Colon (tissue), 2 donors: ENCODE results near the gene BAIAP3.

Experiments used
- FAIRE-seq: peaks from 2 replicates; lab custom pipeline; 2012; peaks lifted over from hg19 to GRCh38; lab: Jason Lieb, UNC
- donor health status: control.
- donor health status: control.

Gene BAIAP3

DNA sequence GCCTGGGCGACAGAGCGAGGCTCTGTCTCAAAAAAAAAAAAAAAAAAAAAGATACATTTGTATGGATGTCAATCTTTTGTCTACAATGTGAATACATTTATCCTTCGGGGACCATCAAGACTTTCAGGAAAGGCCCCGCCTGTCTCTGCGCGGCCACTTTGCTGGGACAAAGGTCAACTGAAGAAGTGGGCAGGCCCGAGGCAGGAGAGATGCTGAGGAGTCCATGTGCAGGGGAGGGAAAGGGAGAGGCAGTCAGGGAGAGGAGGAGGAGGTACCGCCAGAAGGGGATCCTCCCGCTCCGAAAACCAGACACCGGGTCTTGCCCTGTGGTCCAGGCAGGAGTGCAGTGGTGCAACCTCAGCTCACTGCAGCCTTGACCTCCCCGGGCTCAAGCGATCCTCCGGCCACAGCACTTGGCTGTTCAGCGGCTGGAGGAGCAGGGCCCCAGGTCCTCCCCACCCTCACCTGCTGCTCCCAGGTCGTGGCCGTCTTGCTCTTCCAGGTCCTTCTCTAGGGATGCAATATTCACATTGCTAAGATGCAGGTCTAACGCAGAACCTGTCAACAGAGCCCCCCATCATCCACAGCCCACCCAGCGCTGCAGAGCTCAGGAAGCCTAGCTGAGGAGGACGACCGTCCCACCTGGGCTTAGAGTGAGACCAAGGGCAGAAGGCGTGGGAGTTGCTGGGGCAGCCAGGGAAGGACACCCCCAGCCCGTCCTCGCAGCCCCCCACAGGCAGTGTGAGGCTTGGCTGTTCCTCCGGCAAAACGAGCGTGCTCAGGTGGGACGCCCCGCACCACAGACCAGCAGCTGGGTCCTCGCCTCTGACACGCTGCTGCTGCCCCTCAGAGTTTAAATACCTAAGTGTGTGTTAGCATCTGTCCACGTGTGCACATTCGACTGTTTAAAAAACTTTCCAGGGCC is 37.9 kb downstream of the BAIAP3 start:
- FAIRE-seq = no peak

DNA sequence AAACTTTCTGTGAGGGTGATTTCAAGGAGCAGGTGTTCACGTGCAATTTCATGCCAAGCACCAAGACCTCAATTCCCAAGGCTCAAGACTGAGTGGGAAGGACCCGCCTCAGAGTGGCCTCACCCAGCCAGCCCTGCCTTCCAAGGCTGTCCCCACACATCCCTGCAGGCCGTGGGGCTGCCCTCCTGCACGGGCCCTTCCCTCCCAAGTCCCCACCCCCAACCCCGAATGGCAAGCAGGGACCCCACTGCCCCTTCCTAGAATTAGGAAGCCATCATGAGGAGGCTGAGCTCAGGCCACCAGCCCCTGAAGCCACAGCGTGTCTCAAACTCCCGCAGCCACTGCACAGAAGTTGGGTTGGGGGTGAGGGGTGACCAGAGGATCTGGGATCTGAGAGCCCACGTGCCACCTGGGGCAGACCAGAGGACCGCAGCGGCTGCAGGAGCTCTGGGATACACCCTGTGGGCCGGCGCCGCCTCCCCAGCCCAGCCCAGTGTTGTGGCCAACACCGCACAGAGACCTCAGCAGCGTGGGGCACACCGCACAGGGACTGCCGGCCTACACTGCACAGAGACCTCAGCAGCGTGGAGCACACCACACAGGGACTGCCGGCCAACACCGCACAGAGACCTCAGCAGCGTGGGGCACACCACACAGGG is 39.0 kb downstream of the BAIAP3 start:
- FAIRE-seq = no peak

DNA sequence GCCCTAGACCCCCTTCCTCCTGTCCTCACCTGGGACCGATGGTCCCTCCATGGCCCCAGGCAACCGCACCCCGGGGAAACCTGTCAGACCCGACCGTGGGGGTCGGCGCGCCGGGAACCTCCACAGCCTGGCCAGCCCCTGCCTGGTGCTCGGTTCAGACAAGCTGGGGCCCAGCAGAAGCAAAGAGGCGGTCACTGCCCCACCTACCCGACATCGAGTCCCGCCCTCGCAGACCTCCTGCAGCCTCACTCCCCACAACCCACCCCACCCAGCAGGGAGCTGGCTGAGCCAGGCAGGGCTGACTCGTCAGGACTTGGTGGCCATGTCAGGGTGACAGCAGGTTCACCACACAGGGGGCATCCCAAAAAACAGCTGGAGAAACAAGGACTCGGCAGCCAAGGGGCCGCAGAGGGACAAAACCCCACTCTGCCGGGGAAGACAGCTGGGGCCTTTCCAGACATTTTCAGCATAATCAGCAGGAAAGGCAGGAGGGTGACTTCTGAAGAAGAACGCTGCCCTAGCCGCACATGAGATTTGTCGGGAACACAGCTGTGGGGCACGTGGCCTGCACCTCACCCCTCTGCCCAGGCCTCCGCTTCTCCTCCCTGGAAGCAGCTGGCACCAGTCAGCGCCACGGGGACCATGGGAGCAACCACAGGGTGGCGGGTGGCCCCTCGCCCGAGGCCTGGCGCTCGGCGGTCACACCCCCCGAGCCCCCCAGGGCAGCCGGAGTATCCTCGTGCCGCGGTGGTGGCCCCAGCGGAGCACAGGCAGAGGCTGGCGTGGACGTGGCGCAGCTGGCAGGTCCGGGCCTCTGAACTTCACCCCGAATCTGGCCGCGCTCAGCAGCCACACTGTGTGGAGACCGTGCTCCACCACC is 41.2 kb downstream of the BAIAP3 start:
- no peak for FAIRE-seq

DNA sequence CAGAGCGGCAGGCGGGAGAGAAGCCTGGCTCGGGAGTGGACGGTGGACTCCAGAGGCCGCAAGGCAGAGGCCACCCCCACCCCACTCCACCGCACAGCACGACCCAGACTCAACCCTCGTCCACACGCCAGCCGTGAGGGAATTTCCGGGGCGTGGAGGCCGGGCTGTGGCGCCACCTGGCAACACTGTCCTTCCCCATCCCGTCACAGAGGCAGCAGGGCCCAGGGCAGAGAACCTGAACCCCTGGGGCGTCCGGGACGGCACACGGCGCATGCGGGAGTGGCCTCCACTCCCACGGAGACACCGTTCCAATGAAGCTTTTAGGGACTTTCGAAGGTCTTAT is 41.8 kb downstream of the BAIAP3 start:
- no peak for FAIRE-seq

DNA sequence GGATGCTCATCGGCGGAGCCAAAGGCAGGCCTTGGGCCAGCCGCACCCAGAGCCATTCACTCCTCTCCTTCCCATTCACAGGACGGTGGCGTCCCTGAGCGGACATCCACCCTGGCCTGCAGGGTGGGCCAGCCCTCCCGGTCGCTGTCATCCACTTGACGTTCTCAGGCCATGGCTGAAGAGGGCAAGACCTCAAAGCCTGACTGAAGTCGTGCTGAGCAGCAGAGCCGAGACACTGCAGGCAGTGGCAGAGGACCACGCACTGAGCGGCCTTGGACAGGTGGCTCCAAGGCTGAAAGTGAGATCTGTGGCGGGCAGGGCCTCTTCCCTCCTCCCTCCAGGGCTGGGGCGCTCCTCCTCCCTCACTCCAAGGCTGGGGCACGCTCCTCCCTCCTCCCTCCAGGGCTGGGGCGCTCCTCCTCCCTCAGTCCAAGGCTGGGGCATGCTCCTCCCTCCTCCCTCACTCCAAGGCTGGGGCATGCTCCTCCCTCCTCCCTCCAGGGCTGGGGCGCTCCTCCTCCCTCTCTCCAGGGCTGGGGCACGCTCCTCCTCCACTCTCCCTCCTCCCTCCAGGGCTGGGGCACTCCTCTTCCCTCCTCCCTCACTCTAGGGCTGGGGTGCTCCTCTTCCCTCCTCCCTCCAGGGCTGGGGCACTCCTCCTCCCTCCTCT is 42.4 kb downstream of the BAIAP3 start:
- FAIRE-seq = no peak

DNA sequence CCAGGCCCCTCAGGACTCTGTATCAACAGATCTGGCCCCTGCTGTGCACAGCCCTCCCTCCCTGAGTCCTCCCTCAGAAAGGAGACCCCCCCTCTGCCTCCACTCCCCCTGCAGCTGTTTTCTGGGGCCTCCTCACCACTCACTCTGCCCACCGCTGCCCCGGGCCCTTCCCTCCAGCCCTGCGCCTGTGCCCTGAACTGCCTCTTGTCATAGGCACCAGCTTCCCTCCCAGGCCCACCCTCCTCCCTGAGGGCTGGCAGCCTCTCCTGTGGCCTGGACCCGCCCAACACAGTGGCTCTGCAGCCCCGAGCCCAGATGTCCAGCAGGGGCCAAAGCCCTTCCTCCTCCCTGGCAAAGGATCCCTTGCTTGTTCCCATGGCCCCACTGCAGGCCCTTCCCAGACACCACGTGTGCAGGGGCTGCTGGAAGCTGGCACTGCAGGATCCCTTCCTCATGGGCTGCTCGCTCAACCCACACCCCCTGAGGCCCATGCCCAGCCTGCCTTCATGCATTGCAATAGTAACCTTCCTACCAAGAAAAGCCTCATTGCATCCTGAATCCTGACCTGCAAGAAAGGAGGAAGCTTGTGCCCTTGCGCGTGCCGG is 44.1 kb downstream of the BAIAP3 start:
- no peak for FAIRE-seq

DNA sequence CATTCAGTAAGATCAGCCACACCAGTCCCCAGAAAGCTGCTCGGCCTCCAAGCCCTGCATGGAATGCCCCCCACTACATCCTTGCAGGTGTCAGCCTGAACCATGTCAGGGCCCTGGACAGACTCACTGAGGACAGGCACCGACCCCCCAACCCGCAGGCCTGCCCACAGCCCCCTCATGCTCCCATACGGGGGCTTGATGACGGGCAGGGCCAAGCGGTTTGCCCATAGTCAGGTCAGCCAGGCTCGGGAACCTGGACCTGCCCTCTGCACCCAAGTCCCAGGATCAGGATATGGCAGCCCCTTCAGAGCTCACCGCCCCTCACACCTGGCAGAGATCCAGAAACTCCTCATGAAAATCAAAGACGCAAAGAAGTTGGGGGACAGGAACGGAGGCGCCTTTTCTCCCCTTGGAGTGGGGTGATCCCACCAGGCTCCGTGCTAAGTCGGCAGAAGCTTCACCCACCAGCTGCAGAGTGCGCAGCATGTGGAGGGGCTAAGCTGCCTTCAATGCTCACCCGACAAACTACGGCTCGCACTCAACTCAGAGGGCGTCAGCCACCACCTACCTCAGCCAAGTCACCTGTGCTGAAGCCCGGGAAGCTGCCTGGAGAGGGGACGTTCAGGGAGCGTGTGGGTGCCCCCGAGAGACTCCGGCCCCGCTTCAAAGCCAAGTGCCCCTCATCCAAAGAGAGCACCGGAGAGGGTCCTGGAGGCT is 44.8 kb downstream of the BAIAP3 start:
- no peak for FAIRE-seq

DNA sequence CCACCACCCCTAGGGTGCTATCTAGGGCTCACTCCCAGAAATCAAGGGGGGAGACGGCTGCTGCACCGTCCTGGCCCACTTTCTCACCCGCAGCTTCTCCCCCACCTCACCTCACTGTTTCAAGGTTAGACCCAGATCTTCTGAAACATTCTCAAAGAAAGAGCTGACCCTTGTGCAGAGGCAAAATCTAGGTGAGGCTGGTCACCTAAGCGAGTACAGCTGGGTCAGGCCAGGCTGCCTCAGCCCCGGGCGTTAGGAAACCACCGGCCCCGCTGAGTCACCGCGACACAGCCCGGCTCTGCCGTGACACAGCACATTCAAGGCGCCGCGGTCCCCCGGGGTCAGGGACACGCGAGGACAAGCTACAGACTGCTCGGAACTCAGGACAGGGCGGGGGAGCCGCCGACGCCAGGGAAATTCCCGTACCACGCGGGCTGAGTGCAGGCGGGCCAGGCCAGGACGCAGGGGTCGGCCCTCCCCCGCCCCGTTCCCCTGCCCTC is 45.4 kb downstream of the BAIAP3 start:
- FAIRE-seq = no peak

DNA sequence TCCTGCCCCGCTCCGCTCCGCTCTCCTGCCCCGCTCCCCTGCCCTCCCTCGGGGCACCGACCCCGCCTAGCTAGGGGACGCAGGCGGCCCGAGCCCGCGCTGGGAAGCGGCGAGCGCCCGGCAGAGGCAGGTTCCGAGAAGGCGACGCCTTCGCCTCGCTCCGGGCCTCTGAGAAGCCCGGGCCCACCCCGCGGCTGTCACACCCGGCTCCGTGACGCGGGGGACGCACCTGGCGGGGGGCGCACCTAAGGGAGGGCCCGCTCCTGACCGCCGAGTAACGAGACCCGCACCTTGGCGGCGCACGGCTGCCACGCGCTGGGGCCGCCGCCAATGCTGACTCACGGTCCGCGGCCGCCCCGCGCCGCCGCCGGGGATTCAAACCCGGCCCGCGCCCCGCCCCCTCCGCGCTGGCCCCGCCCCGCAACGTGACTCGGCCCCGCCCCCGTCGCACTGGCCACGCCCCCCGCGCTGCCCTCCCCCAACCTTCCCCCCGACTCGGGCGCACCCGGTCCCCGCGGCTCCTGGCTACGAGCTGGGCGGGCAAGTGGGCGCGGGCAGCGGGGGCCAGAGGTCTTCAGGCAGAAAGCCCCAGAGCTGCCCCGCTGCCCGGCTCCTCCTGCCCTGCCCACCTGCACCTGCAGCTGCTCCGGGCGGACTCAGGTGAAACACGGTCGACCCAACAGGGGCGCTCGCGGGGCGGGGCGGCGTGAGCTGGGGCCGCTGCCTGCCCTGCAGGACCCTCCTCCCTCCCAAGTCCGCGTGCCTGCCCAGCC is 46.0 kb downstream of the BAIAP3 start:
- FAIRE-seq = no peak

DNA sequence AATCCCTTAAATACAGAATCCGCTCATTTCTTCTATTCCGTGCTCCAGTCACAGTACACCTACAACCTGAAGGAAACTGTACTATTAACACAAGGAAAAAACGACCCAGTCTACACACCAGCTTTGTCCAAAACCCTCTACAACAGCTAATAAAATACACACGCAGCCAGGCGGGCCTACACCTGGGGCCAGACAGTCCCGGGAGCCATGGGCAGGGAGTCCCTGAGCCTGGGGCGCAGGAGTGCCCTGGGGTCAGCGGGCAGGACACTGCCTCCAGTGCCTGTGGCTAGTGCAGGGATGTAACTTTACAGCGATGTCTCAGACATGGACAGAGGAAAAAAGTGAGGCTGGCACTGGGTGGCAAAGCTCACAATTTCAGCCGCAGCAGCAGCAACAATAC is 46.8 kb downstream of the BAIAP3 start:
- FAIRE-seq = no peak

DNA sequence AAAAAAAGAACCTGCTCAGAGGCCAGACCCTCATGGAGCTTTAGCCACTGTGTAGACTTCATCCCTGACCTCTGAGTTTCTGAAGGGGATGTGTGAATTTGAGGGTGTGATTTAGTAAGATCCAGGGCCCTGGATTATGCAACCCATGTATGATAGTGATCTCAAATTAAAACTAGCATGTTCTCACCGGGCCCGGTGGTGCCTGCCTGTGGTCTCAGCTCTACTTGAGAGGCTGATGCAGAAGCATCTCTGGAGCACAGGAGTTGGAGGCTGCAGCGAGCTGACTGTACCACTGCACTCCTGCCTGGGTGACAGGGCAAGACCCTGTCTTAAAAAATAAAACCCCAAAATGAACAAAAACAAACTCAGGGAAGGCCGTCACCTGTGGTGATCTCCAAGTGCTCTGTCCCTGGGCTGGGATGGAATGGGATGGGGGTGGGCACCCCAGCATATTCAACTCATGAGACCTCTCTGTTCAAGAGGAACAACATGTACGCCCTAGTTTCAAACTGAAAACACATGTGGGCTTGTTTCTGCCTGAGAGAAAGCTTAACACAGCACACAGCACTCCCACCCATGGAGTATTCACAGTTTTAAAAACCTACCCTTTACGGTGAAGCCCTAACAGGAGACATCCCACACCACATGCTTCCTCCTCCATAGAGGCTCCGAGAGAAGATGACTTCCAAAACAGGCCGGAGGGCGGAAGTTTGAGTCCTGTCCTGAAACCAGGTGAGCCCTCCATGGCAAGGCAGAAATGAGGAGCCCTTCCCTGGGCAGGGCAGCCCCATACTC is 48.4 kb downstream of the BAIAP3 start:
- no peak for FAIRE-seq

DNA sequence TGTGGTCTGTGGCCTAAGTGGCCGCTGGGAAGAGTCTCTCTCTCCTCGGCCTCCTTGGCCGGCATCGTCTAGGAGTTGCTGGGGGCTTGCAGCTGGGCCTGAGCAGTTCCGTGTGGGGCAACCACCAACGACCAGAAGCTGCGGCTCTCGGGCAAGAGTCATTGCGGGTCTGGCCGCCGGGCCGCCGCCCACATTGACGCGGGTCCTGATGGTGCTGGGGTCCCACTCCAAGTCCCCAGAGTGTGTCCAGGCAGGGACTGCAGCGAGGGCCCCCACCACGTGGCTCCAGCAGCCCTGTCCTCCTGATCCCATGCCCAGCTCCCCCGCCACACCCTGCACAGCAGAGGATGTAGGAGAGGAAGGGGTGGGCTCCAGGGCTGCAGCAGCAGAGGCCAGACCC is 50.1 kb downstream of the BAIAP3 start:
- no peak for FAIRE-seq

DNA sequence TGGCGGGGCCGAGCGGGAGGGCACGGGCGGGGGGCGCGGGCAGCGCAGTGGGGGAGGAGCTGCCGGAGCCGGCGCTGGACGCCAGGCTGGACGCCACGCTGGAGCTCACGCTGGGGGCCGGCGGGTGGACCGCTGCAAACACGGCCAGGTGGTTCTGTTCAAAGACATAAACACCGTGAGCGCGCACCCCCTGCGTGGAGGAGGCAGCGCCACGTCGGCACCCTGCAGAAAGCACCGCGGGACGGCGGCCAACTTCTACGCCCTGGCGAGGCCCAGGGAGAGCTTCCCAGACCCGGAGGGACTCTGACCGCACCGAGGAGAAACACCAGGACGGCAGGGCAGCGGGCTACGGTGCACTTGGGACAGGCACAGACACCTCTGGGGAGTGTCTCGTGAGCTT is 51.8 kb downstream of the BAIAP3 start:
- no peak for FAIRE-seq

DNA sequence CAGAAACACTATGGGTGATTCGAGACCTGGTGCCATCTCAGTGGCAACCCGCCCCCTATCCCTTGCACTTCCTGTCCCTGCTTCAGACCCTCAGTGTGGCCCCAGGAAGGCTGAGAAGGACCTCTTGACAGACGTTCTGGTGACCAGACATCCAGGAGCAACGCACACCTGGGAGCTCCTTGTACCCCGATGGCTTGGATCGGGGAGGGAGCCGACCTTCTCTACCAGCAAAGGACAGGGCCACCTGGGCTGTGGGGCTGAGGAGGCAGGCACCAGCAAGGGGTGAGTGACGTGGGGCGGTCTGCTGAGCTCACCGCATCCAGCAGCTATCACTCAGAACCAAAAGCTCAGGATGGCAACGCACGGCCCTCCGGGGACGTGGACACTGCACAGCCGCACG is 53.9 kb downstream of the BAIAP3 start:
- no peak for FAIRE-seq

DNA sequence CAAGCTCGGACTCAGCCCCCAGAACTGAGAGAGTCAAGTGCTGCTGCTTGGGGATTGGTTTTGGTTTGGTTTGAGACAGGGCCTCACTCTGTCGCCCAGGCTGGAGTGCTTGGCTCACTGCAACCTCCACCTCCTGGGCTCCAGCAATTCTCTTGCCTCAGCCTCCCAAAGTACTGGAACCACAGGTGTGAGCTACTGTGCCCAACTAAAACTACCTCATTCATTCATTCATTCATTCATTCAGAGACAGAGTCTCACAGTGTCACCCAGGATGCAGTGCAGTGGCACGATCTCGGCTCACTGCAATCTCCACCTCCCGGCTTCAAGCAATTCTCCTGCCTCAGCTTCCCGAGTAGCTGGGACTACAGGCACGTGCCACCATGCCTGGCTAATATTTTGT is 56.3 kb downstream of the BAIAP3 start:
- FAIRE-seq = no peak

DNA sequence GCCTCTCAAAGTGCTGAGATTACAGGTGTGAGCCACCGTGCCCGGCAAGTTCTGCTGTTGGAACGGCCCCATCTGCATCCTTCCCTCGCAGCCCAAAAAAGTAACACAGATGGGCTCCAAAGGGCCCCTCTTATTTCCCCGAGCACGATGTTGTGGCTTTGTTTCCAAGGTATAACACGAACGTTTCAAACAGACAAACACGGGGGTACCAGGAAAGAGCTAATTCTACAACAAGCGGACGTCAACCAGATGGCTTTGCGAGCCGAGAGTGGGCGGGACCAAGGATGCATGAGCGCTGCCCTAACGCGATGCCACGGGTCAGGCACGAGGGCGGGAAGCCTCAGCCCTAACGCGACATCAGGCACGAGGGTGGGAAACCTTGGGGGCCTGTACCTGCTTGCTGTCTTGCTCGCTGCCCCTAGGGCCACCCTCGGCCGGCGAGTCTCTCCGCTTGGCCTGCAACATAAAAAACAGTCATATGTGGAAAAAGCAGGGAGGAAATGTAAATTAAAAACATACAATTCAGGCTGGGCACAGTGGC is 56.9 kb downstream of the BAIAP3 start:
- FAIRE-seq = no peak

DNA sequence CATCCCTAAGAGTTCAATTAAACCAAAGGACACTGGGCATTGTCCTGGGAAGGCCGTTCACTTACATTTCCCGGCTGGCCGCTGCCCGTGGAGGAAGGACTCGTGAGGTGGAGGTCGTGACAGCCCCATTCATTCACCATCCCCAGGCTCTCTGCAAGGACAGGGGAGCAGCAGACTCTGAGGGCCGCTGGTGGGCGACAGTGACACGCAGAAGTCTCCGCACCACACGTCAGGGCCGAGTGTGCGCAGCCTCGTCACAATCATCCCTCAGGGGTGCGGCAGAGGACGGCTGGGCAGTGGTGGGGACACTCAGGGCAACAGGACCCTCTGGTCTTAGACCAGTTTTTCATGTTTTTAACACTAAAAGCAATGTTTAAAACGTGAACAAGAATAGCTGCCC is 59.4 kb downstream of the BAIAP3 start:
- no peak for FAIRE-seq

DNA sequence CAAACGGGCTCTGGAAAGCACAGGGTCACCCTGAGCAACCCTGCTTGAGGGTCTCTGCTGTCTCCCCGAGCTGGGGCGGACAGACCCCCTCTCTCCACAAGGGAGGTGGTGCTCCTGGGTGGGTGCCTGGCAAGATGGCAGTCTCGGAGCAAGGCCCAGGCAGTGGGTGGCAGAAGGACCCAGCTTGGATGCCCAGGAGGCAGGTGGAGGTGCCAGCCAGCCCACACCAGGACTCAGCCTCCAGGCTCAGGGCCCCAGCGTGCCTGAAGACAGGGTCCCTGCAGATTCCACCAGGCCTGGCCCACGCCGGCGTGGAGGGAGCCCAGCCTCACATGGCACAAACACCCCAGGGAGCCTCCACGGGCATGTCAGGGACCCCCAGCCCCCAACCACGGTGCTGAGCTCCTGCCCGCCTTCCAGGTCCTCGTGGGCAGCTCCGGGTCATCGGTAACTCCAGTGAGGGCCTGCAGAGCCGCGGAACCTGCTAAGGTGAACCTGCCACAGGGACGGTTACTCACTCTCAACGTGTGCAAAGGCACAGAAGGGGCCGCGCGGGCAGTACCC is 60.2 kb downstream of the BAIAP3 start:
- FAIRE-seq = no peak
